Gastrocnemius medialis (tissue), 4 donors: Measurements from ENCODE around the gene SI. TPM values are rescaled to one million over a fixed set of nuclear protein-coding genes. Genes with fewer than 3 reads are reported as not detected.
"Not testable (repeated sequence)": the region's sequence is repeated elsewhere in the genome, so short reads cannot be mapped to it uniquely, and the experiment has no call there.

Source experiments
- ATAC-seq, 2 donors: fragments of 150-250 bp; one replicate each; pipeline ENCODE4 v1.9.1; 2016
- DNase-seq, 2 donors: peaks; one replicate each; pipeline ENCODE4 v3.0.0-alpha.2; 2019
- H3K27ac ChIP-seq, 4 donors: fragments of 200-600 bp; sonication (generic); 1 replicate in 1 of 4; 2 replicates in 3 of 4; pipeline ENCODE4 v1.5.1; 2016 to 2018; ENCODE audit warnings: mild to moderate bottlenecking in 2 of 4, moderate library complexity in 1 of 4
- H3K27me3 ChIP-seq, 3 donors: fragments of 200-600 bp; sonication (generic) in 2 of 3; 1 replicate in 1 of 3; 2 replicates in 2 of 3; pipeline versions ENCODE4 v1.5.1 to v1.6.0; 2016 to 2019; ENCODE audit warnings: mild to moderate bottlenecking in 1 of 3, moderate library complexity in 1 of 3
- H3K36me3 ChIP-seq, 2 donors: fragments of 200-600 bp; sonication (generic) in 1 of 2; one replicate each; pipeline ENCODE4 v1.5.1; 2017 to 2018
- H3K4me1 ChIP-seq, 2 donors: fragments of 200-600 bp; sonication (generic) in 1 of 2; one replicate each; pipeline ENCODE4 v1.5.1; 2016 to 2017; ENCODE audit warnings: mild to moderate bottlenecking in 2 of 2
- H3K4me3 ChIP-seq, 4 donors: fragments of 200-600 bp; sonication (generic) in 3 of 4; 1 replicate in 1 of 4; 2 replicates in 3 of 4; pipeline ENCODE4 v1.5.1; 2016 to 2019; ENCODE audit warnings: mild to moderate bottlenecking in 2 of 4
- H3K9me3 ChIP-seq, 3 donors: fragments of 200-600 bp; sonication (generic) in 2 of 3; 1 replicate in 1 of 3; 2 replicates in 2 of 3; pipeline ENCODE4 v1.5.1; 2016 to 2019
- POLR2A ChIP-seq, 2 donors: fragments of 450-650 bp; IDR thresholded peaks; one replicate each; pipeline ENCODE4 v1.6.1; 2017; ENCODE audit warnings: antibody characterized with exemption in 2 of 2, mild to moderate bottlenecking in 2 of 2, moderate library complexity in 2 of 2
- in situ Hi-C, 4 donors: fragments of 200-750 bp; cut with MboI; loops; one replicate each; pipeline versions ENCODE4 v1.15.0 to v1.8.0; 2017; ENCODE audit warnings: low sequenced_read_pairs in 4 of 4
- intact Hi-C: fragments of 100-400 bp; cut with DNase I; formaldehyde crosslinking; loops from one replicate; pipeline ENCODE4 v1.15.1; 2023; ENCODE audit warnings: low total_unique reads
- total RNA-seq, 4 donors: library from RNA; depleted of rRNA; stranded (reverse); fragments of >200 nt; gene quantifications; one replicate each; pipeline versions ENCODE4 v1.1.0 to v1.2.3, GENCODE V29; 2016
- TF ChIP-seq, protein P1 (sequence below), 5 experiments: fragments of 450-650 bp in 3 of 5; fragments of 200-600 bp in 2 of 5; sonication (generic) in 2 of 5; IDR thresholded peaks in 4 of 5; conservative IDR thresholded peaks in 1 of 5; 1 replicate in 4 of 5; 2 replicates in 1 of 5; pipeline ENCODE4 v1.5.1; 2016 to 2019; ENCODE audit warnings: antibody characterized with exemption in 5 of 5, mild to moderate bottlenecking in 3 of 5, moderate library complexity in 3 of 5

The SI gene
- total RNA-seq, 4 donors from 2014 or later = not detected

DNA sequence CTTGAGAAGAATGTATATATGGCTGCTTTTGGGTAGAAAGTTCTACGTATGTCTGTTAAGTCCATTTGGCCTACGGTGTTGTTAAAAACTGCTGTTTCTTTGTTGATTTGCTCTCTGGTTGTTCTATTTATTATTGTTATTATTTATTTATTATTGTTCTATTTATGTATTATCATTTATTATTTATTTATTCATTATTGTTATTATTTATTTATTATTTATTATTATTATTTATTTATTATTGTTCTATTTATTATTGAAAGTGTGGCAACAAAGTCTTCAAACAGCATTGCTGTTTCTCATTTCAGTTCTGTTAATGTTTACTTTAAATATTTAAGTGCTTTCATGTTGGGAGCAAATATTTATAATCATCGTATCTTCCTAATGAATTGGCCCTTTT lies 66.7 kb downstream of the SI start:
- in situ Hi-C loops = no loop called here
- H3K4me3 ChIP-seq = no peak overlapping the region
- intact Hi-C loops = no loop called here

DNA sequence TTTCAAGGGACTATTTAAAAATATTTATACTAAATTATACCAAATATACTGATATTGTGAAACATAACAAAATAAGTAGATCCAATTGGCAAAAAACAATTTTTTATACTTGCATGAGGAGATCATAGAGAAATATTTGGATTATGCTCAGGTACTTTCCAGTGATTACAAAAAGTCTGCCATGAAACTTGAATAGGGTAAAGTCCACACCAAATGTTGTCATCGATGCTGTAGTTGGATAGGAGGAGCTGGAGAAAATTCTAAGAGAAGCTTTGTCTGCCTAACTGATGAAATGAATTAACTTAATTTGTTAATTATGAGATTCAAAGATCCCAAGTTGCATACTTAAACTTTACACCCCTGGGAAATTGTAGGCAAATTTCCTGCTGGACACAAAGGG lies 93.3 kb downstream of the SI start:
- Histone ChIP-seq H3K4me3 (no peak overlapping the region), H3K4me1 (no peaks in the 10 kb centered on the region), H3K27ac (no peak overlapping the region), H3K9me3 (no peaks in the 10 kb centered on the region), H3K36me3 (no peaks in the 10 kb centered on the region), H3K27me3 (no peaks in the 10 kb centered on the region)
- ATAC-seq (no peak), DNase-seq (no peak)
- in situ Hi-C loops = no loop called here
- no peak for TF ChIP-seq POLR2A (IDR thresholded peaks at IDR 0.05)
- TF ChIP-seq, protein P1, sequence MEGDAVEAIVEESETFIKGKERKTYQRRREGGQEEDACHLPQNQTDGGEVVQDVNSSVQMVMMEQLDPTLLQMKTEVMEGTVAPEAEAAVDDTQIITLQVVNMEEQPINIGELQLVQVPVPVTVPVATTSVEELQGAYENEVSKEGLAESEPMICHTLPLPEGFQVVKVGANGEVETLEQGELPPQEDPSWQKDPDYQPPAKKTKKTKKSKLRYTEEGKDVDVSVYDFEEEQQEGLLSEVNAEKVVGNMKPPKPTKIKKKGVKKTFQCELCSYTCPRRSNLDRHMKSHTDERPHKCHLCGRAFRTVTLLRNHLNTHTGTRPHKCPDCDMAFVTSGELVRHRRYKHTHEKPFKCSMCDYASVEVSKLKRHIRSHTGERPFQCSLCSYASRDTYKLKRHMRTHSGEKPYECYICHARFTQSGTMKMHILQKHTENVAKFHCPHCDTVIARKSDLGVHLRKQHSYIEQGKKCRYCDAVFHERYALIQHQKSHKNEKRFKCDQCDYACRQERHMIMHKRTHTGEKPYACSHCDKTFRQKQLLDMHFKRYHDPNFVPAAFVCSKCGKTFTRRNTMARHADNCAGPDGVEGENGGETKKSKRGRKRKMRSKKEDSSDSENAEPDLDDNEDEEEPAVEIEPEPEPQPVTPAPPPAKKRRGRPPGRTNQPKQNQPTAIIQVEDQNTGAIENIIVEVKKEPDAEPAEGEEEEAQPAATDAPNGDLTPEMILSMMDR (IDR thresholded peaks at IDR 0.05 in 4 of 5, conservative IDR thresholded peaks at IDR 0.05 in 1 of 5) = no peak
- intact Hi-C loops = no loop called here

More for the DNA sequence above, 66.7 kb downstream of the SI start:
- no peaks in the 10 kb centered on the region for H3K27me3 ChIP-seq
- ATAC-seq (no peak), DNase-seq (no peak)
- TF ChIP-seq POLR2A (IDR thresholded peaks at IDR 0.05) = no peak
- TF ChIP-seq, protein P1 (IDR thresholded peaks at IDR 0.05 in 4 of 5, conservative IDR thresholded peaks at IDR 0.05 in 1 of 5) = no peak
- H3K27ac ChIP-seq = no peak overlapping the region
- H3K36me3 ChIP-seq = no peaks in the 10 kb centered on the region
- H3K4me1 ChIP-seq = no peaks in the 10 kb centered on the region
- H3K9me3 ChIP-seq = no peaks in the 10 kb centered on the region

DNA sequence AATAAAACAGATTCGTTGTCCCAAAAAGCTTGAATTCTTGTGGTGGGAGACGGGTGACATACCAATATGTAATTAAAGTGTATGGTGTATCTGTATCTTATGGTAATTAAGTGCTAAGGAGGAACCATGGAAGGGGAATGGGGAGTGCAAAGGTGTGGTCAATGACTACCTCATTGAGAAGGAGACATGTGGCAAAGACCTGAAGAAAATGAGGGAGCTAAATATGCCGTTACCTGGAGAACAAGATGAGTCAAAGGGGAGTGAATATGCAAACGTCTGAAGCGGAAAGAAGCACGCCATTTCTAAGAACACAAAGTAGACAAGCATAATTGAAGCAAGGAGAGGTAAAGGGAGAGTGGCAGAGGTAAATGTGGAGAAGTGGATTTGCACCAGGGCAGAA lies 115.7 kb downstream of the SI start:
- no peak for ATAC-seq
- Histone ChIP-seq H3K27ac (no peak overlapping the region), H3K4me3 (no peak overlapping the region), H3K36me3 (no peaks in the 10 kb centered on the region), H3K9me3 (no peaks in the 10 kb centered on the region), H3K27me3 (no peaks in the 10 kb centered on the region), H3K4me1 (no peaks in the 10 kb centered on the region)
- intact Hi-C loops = no loop called here
- TF ChIP-seq, protein P1 (IDR thresholded peaks at IDR 0.05 in 4 of 5, conservative IDR thresholded peaks at IDR 0.05 in 1 of 5) = no peak
- TF ChIP-seq POLR2A (IDR thresholded peaks at IDR 0.05) = no peak
- in situ Hi-C loops = no loop called here
- DNase-seq = no peak

DNA sequence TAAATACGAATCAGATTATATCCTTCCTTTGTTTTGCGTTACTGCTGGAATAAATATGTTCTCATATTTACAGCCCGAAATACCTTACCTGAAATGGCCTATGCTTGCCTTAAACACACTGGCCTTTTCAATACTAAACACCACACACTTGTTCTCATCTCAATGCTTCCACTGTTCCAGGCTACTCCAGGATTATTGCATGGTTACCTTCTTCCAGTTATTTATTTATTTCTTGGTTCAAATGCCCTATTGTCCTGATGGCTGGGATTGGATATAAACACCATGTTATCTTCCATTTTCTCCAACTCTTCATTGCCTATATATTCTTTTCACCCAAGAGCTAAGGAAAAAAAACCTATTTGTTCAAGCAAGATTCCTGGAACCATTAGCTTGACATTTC lies 125.3 kb downstream of the SI start:
- Histone ChIP-seq H3K9me3 (no peaks in the 10 kb centered on the region), H3K27ac (no peak overlapping the region), H3K4me3 (no peak overlapping the region), H3K27me3 (no peaks in the 10 kb centered on the region), H3K36me3 (no peaks in the 10 kb centered on the region), H3K4me1 (no peaks in the 10 kb centered on the region)
- no peak for ATAC-seq
- in situ Hi-C loops (no loop called here), intact Hi-C loops (no loop called here)
- TF ChIP-seq, protein P1 (IDR thresholded peaks at IDR 0.05 in 4 of 5, conservative IDR thresholded peaks at IDR 0.05 in 1 of 5) = no peak
- no peak for DNase-seq

DNA sequence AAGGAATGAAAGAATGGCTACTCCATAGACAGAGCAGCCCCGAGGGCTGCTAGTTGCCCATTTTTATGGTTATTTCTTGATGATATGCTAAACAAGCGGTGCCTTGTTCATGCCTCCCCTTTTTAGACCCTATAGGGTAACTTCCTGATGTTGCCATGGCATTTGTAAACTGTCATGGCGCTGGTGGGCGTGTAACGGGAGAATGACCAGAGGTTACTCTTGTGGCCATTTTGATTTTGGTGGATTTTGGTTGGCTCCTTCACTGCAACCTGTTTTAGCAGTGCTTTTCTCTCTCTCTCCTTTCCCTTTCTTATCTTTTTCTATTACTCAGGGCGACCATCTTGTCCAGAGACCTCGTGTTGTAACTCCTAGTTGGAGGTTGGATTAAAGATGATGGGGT lies 126.9 kb downstream of the SI start:
- in situ Hi-C loops, intact Hi-C loops: not testable (repeated sequence)

More for the DNA sequence above, 126.9 kb downstream of the SI start:
- H3K9me3 ChIP-seq, H3K36me3 ChIP-seq, H3K4me1 ChIP-seq, H3K27me3 ChIP-seq, ATAC-seq, H3K4me3 ChIP-seq, DNase-seq, H3K27ac ChIP-seq: not testable (repeated sequence)
